Renal cortical epithelial cell (primary cell): ENCODE results near the gene RETN. TPM values are rescaled to one million over a fixed set of nuclear protein-coding genes. Genes with fewer than 3 reads are reported as not detected.

Source experiments
- DNase-seq: peaks from one replicate; pipeline ENCODE4 v3.0.0-alpha.2; 2011; ENCODE audit warnings: low read depth
- total RNA-seq: library from RNA; depleted of rRNA; stranded (reverse); fragments of >200 nt; gene quantifications from 2 replicates; pipeline ENCODE4 v1.2.3, GENCODE V29; 2014

RETN gene
- total RNA-seq, 1 donor from 2014 or later = not detected

DNA sequence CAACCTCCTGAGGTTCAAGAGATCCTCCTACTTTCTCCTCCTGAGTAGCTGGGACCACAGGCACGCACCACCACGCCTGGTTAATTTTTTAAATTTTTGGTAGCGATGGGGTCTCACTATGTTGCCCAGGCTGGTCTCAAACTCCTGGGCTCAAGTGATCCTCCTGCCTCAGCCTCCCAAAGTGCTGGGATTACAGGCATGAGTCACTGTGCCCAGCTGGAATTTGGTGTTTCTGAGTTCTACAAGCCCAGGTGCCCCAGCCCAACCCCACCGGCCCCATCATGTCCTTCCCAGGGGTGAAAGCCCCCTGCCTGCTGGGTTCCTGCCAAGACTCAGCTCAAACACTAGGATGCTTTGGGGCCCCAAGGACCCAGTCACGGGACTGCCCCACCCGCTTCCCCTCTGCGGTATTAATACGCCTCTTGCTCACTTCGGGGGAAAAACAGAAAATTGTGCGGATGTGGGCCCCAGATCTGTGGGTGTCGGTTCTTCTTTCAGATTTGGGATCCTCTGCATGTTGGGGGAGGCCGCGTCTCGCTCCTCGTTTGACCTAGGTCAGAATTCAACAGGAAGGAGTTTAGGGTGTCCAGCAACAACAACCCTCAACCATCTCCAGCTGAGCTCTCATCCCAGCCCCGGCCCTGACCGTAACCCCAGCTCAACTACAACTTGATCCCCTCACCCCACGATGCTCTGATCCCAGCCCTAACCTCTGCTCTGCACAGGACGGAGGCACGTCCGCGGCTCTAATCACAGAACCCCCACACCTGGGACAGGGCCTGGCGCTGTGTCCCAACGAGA lies 36.7 kb downstream of the RETN start:
- DNase-seq = no peak

DNA sequence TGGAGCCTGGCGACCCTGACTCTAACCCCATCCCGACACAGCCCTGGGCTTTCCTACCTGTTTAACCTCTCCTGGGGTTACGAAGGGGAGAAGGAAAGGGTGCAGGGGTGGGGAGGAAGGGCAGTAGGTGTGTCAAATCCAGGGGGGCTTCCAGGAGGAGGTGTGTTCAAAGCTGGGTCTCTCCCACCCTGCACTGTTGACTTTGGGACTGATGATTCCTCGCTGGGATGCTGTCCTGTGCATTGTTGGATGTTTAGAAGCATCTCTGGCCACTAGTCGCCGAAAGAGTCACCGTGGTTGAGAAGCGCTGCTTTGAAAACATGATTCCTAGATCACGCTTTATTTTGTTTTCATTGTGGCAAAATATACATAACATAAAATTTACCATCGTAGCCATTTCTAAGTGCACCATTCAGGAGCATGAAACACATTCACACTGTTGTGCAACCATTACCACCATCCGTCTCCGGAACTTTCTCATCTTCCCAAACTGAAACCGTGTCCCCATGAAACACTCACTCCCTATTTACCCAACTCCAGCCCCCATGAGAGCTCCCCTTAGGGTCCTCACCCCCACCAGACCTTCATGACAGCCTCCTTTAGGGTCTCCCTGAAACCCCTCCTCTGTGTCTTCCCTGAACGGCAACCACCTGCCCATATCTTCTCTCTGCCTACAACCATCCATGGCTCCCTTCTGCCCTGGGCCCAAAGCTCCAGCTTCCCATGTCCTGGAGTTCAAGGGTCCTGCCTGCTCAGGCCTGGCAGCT lies 37.5 kb downstream of the RETN start:
- no peak for DNase-seq

DNA sequence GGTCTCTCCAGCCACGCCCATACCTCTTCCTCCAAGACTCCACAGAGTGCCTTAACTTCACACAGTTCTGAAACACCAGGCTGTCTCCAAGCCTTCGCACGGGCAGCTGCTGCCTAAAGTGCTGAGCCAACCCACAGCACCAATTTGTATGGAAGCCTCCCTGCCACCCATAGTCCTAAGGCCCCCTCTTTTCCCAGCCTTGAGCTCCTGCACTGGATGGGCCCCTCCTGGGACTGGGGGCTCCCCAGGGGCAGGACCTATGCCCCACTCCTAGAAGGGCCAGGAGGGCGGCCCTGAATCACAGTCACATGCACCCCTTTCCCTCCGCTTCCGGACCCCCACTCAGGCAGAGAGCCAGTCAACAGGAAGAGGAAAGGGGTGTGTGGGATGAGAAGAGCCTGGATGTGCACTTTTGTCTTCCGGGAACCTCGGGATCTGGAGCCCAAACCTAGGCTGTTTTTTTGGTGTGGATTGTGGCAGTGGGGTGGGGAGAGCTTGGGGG lies 38.2 kb downstream of the RETN start:
- DNase-seq = no peak

DNA sequence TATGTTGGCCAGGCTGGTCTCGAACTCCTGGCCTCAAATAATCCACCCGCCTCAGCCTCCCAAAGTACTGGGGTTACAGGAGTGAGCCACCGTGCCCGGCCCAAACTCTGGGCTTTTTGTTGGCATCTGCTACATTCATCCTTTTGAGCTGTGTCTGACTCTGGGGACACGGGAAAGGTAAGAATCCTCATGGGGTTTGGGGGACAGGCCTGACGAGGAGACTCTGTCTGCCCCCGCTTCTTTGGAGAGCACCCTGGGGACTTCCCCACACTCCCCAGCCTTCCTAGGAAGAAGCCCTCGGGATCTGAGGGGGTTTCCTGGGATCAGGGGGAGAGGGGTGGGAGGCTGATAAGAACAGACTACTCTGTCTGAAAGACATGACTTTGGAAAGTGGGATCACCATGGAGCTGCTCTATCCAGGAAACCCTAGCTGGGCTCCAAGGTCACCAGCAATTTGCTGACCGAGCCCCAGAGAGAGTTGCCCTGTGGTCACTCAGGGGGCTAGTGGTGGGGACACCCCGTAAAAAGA lies 41.1 kb downstream of the RETN start:
- DNase-seq = no peak

DNA sequence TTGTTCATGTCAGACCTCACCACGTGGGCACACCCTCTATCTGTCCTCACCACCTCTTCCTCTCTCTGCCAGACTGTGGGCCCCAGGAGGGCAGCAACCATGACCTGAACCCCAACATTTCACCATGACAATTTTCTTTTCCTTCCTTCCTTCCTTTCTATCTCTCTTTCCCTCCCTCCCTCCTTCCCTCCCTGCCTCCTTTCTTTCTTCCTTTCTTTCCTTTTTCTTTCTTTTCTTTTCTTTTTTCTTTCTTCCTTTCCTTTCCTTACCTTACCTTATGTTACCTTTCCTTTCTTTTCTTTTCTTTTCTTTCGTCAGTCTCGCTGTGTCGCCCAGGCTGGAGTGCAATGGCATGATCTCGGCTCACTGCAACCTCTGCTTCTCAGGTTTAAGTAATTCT lies 41.8 kb downstream of the RETN start:
- DNase-seq = no peak

DNA sequence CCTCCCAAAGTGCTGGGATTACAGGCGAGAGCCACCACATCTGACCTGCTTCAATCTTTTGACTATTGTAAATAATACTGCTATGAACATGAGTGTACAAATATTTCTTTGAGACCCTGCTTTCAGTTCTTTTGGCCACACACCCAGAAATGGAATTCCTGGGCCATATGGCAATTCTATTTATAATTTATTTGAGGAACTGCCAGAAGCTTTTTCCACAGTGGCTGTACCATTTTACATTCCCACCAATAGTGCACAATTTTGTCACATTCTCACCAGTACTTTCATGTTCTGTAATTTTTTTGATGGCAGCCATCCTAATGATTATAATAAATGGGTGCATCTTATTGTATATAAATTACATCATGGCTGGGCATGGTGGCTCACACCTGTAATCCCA lies 46.8 kb downstream of the RETN start:
- DNase-seq = no peak

GRCh38 chr19:7716762-7717161 lies 47.9 kb downstream of the RETN start:
- DNase-seq = no peak

GRCh38 chr19:7718668-7719067 lies 49.8 kb downstream of the RETN start:
- DNase-seq = no peak

Other genes with a start within 250 kb of the RETN start
- gene PEX11G, start 180.0 kb upstream of the RETN start, total RNA-seq = 5.2 and 6.9 TPM in 2 replicates
- 10.9 and 27.1 TPM in 2 replicates for gene ZNF358, start 152.9 kb upstream of the RETN start, total RNA-seq
- 3.1 and 5.7 TPM in 2 replicates for gene MCOLN1, start 146.4 kb upstream of the RETN start, total RNA-seq
- 79.7 and 149 TPM in 2 replicates for gene PNPLA6, start 133.3 kb upstream of the RETN start, total RNA-seq
- 1.9 and 3.8 TPM in 2 replicates for gene CAMSAP3, start 73.2 kb upstream of the RETN start, total RNA-seq
- 19.3 and 52.3 TPM in 2 replicates for gene XAB2, start 39.5 kb upstream of the RETN start, total RNA-seq
- gene PET100, start 39.3 kb upstream of the RETN start, total RNA-seq = 15.3 and 27.6 TPM in 2 replicates
- gene PCP2, start 35.3 kb upstream of the RETN start, total RNA-seq = 0.30 TPM in 1 of 2 replicates, not detected in the other
- 47.9 and 118 TPM in 2 replicates for gene STXBP2, start 31.9 kb upstream of the RETN start, total RNA-seq
- gene MCEMP1, start 8.0 kb downstream of the RETN start, total RNA-seq = not detected in 2 replicates
- 47.7 and 118 TPM in 2 replicates for gene TRAPPC5, start 11.8 kb downstream of the RETN start, total RNA-seq
- gene FCER2, start 33.1 kb downstream of the RETN start, total RNA-seq = not detected in 2 replicates
- gene CLEC4G, start 63.1 kb downstream of the RETN start, total RNA-seq = not detected in 2 replicates
- gene CD209, start 78.5 kb downstream of the RETN start, total RNA-seq = 0.15 TPM in 1 of 2 replicates, not detected in the other
- gene CLEC4M, start 94.2 kb downstream of the RETN start, total RNA-seq = not detected in 2 replicates
- 10.8 and 22.9 TPM in 2 replicates for gene EVI5L, start 161.2 kb downstream of the RETN start, total RNA-seq
- 0.17 and 0.35 TPM in 2 replicates for gene PRR36, start 205.3 kb downstream of the RETN start, total RNA-seq
- 11.1 and 14.8 TPM in 2 replicates for gene LRRC8E, start 219.5 kb downstream of the RETN start, total RNA-seq
- gene MAP2K7, start 234.8 kb downstream of the RETN start, total RNA-seq = 9.6 and 19.0 TPM in 2 replicates
- 0.75 and 1.0 TPM in 2 replicates for gene TGFBR3L, start 245.8 kb downstream of the RETN start, total RNA-seq